ENCODE measurements around the gene CDCP2. TPM values are rescaled to one million over a fixed set of nuclear protein-coding genes. Genes with fewer than 3 reads are reported as not detected.

CDCP2 gene
- total and polyA plus RNA-seq, 8 donors = 0.15 to 0.18 (median 0.18) TPM; not detected in 4

- Histone ChIP-seq H3K27me3 (no peaks in the 10 kb centered on the region), H3K9me3 (no peaks in the 10 kb centered on the region), H3K27ac (no peak overlapping the region), H3K4me1 (peaks cover 3% of the 10 kb centered on the region in 2 donors), H3K4me3 (no peak overlapping the region), H3K36me3 (no peaks in the 10 kb centered on the region)
- intact Hi-C loops (cut with DNase I) = no loop called here
- no peak for TF ChIP-seq CTCF (IDR thresholded peaks at IDR 0.05)
- no peak for ATAC-seq
- DNase-seq = no peak
Measured at GRCh38 chr1:54149734-54150133, 3.1 kb downstream of the CDCP2 start.

GRCh38 chr1:54144366-54144765 lies 8.4 kb downstream of the CDCP2 start:
- Histone ChIP-seq H3K4me3 (no peak overlapping the region), H3K4me1 (no peaks in the 10 kb centered on the region), H3K9me3 (no peaks in the 10 kb centered on the region), H3K27me3 (no peaks in the 10 kb centered on the region), H3K36me3 (no peaks in the 10 kb centered on the region), H3K27ac (no peak overlapping the region)
- intact Hi-C loops (cut with DNase I) = no loop called here
- ATAC-seq (no peak), DNase-seq (no peak)
- TF ChIP-seq CTCF (IDR thresholded peaks at IDR 0.05) = no peak

- no peaks in the 10 kb centered on the region for H3K27me3 ChIP-seq
- TF ChIP-seq CTCF (IDR thresholded peaks at IDR 0.05) = no peak
- H3K36me3 ChIP-seq = no peaks in the 10 kb centered on the region
- H3K4me1 ChIP-seq = no peaks in the 10 kb centered on the region
- ATAC-seq = no peak
- DNase-seq = no peak
- no peak overlapping the region for H3K4me3 ChIP-seq
- no peak overlapping the region for H3K27ac ChIP-seq
- intact Hi-C loops (cut with DNase I) = no loop called here
- no peaks in the 10 kb centered on the region for H3K9me3 ChIP-seq
Measured at GRCh38 chr1:54142146-54142900, 10.5 kb downstream of the CDCP2 start.

GRCh38 chr1:54139711-54140110 lies 13.1 kb downstream of the CDCP2 start:
- Histone ChIP-seq H3K36me3 (no peaks in the 10 kb centered on the region), H3K4me3 (no peak overlapping the region), H3K9me3 (no peaks in the 10 kb centered on the region), H3K27ac (no peak overlapping the region), H3K27me3 (no peaks in the 10 kb centered on the region), H3K4me1 (no peaks in the 10 kb centered on the region)
- DNase-seq = no peak
- ATAC-seq = no peak
- no peak for TF ChIP-seq CTCF (IDR thresholded peaks at IDR 0.05)
- intact Hi-C loops (cut with DNase I) = no loop called here

GRCh38 chr1:54138994-54139393 lies 13.8 kb downstream of the CDCP2 start:
- ATAC-seq (no peak), DNase-seq (no peak)
- no peaks in the 10 kb centered on the region for H3K36me3 ChIP-seq
- H3K27me3 ChIP-seq = no peaks in the 10 kb centered on the region
- H3K4me3 ChIP-seq = no peak overlapping the region
- H3K27ac ChIP-seq = no peak overlapping the region
- intact Hi-C loops (cut with DNase I) = no loop called here
- no peaks in the 10 kb centered on the region for H3K9me3 ChIP-seq
- no peaks in the 10 kb centered on the region for H3K4me1 ChIP-seq
- no peak for TF ChIP-seq CTCF (IDR thresholded peaks at IDR 0.05)
